Tibial artery (tissue), 4 donors: Measurements from ENCODE around the gene SGTA.

Source experiments
- DNase-seq, 2 donors: peaks; one replicate each; pipeline ENCODE4 v3.0.0-alpha.2; 2019
- H3K27ac ChIP-seq, 2 donors: fragments of 200-600 bp; sonication (generic) in 1 of 2; 1 replicate in 1 of 2; 2 replicates in 1 of 2; pipeline ENCODE4 v1.5.1; 2018 to 2019; ENCODE audit warnings: mild to moderate bottlenecking in 1 of 2
- H3K27me3 ChIP-seq, 2 donors: fragments of 200-600 bp; sonication (generic) in 1 of 2; one replicate each; pipeline versions ENCODE4 v1.5.1 to v1.6.0; 2016 to 2019
- H3K36me3 ChIP-seq, 3 donors: fragments of 200-600 bp; sonication (generic) in 2 of 3; one replicate each; pipeline ENCODE4 v1.5.1; 2016 to 2019; ENCODE audit warnings: mild to moderate bottlenecking in 2 of 3
- H3K4me1 ChIP-seq, 4 donors: fragments of 200-600 bp; sonication (generic) in 2 of 4; 1 replicate in 3 of 4; 2 replicates in 1 of 4; pipeline ENCODE4 v1.5.1; 2016 to 2019
- H3K4me3 ChIP-seq, 2 donors: fragments of 200-600 bp; sonication (generic) in 1 of 2; 1 replicate in 1 of 2; 2 replicates in 1 of 2; pipeline ENCODE4 v1.5.1; 2018 to 2019; ENCODE audit warnings: mild to moderate bottlenecking in 2 of 2
- H3K9me3 ChIP-seq, 3 donors: fragments of 200-600 bp; sonication (generic) in 1 of 3; one replicate each; pipeline ENCODE4 v1.5.1; 2016 to 2019
- CTCF ChIP-seq, 2 experiments: fragments of 200-600 bp in 1 of 2; fragments of 450-650 bp in 1 of 2; IDR thresholded peaks; one replicate each; pipeline ENCODE4 v1.5.1; 2017 to 2019; ENCODE audit warnings: antibody characterized with exemption in 2 of 2, mild to moderate bottlenecking in 1 of 2, moderate library complexity in 1 of 2
- intact Hi-C: fragments of 100-400 bp; cut with DNase I; formaldehyde crosslinking; loops from one replicate; pipeline ENCODE4 v1.15.0; 2023; ENCODE audit warnings: low total_unique reads

Gene SGTA

GRCh38 chr19:2782936-2783780 is at the start of gene SGTA:
Gene SGTA (minus strand): TSS chr19:2783273. CDS start chr19:2769068, 14,205 bp downstream.
- peak; percentile 49 to 63 for TF ChIP-seq CTCF (IDR thresholded peaks at IDR 0.05)

GRCh38 chr19:2827840-2828489 is 44.9 kb upstream of the SGTA start:
- Histone ChIP-seq H3K9me3 (peaks cover 0 to 28% (median 16%) of the 10 kb centered on the region in 3 donors), H3K4me1 (no peaks in the 10 kb centered on the region), H3K4me3 (no peak overlapping the region), H3K27ac (no peak overlapping the region), H3K36me3 (peaks cover 35 to 73% (median 66%) of the 10 kb centered on the region in 3 donors), H3K27me3 (no peaks in the 10 kb centered on the region)
- no peak for TF ChIP-seq CTCF (IDR thresholded peaks at IDR 0.05)
- intact Hi-C loops = no loop called here
- no peak for DNase-seq

More at GRCh38 chr19:2782936-2783780, at the start of gene SGTA:
- intact Hi-C loops = no loop called here
- H3K4me1 ChIP-seq = peaks cover 0 to 69% (median 38%) of the 10 kb centered on the region in 4 donors
- H3K27ac ChIP-seq = peak within 1 kb of the TSS; percentile 85 to 91
- peak within 1 kb of the TSS; percentile 74 to 99 for H3K4me3 ChIP-seq
- H3K9me3 ChIP-seq = no peaks in the 10 kb centered on the region
- no peaks in the 10 kb centered on the region for H3K27me3 ChIP-seq
- peaks cover 0 to 7% (median 0%) of the 10 kb centered on the region in 3 donors for H3K36me3 ChIP-seq
- DNase-seq = peak; percentile 98 to 99

GRCh38 chr19:2827022-2827421 is 43.9 kb upstream of the SGTA start:
- Histone ChIP-seq H3K27me3 (no peaks in the 10 kb centered on the region), H3K27ac (no peak overlapping the region), H3K4me3 (no peak overlapping the region), H3K4me1 (no peaks in the 10 kb centered on the region), H3K36me3 (peaks cover 26 to 69% (median 56%) of the 10 kb centered on the region in 3 donors), H3K9me3 (peaks cover 0 to 19% (median 6%) of the 10 kb centered on the region in 3 donors)
- DNase-seq = no peak
- intact Hi-C loops = no loop called here
- no peak for TF ChIP-seq CTCF (IDR thresholded peaks at IDR 0.05)

DNA sequence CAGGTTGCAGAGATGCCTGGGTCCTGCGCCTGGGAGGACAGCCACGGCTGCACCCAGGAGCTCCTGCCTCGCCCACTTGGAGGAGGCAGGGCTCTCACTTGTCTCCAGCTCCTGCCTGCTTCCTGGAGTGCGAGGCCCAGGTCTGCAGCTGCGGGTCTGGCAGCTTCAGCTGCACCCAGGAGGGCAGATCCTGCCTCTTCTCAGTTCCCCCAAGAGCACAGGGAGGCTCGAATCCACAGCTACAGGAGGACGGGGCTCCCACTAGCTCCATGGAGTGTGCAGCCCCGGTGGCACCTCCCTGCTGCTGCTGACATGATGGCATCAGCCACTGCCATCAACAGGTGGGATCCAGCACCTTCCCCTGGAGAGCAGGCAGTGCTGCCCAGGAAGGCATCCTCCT is 41.1 kb upstream of the SGTA start:
- intact Hi-C loops = no loop called here
- TF ChIP-seq CTCF (IDR thresholded peaks at IDR 0.05) = no peak
- Histone ChIP-seq H3K9me3 (peaks cover 0 to 5% (median 0%) of the 10 kb centered on the region in 3 donors), H3K4me3 (no peak overlapping the region), H3K27ac (no peak overlapping the region), H3K27me3 (no peaks in the 10 kb centered on the region), H3K36me3 (peaks cover 16 to 57% (median 36%) of the 10 kb centered on the region in 3 donors), H3K4me1 (peaks cover 0 to 17% (median 7%) of the 10 kb centered on the region in 4 donors)
- DNase-seq = no peak

GRCh38 chr19:2823646-2824045 is 40.6 kb upstream of the SGTA start:
- H3K36me3 ChIP-seq = peaks cover 16 to 52% (median 32%) of the 10 kb centered on the region in 3 donors
- peaks cover 0 to under 1% (median 0%) of the 10 kb centered on the region in 3 donors for H3K9me3 ChIP-seq
- DNase-seq = no peak
- H3K27ac ChIP-seq = no peak overlapping the region
- intact Hi-C loops = no loop called here
- TF ChIP-seq CTCF (IDR thresholded peaks at IDR 0.05) = no peak
- H3K4me3 ChIP-seq = no peak overlapping the region
- peaks cover 0 to 17% (median 7%) of the 10 kb centered on the region in 4 donors for H3K4me1 ChIP-seq
- no peaks in the 10 kb centered on the region for H3K27me3 ChIP-seq
